ENCODE data around the gene WAC.

DNA sequence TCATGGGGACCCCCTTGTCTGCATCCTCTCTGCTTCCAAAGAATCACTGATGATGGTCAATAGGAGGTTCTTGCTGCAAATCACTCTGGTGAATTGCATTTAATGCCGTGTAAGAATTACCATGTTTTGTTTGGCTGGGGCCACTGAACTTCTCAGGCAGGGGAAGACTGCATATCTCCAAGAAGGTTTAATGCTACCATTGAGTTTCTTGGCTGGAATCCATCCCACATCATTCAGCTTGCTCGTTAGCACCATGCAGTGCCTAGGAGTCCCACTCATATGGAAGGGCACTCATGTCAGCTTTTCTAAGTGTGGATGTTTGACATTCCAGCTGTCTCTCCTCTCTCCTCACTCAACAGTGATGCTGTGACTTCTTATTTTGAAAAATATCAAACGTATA, 94.2 kb downstream of the WAC start:
- TF ChIP-seq CTCF (IDR thresholded peaks at IDR 0.05), result no peak
- TF ChIP-seq POLR2A (IDR thresholded peaks at IDR 0.05), result no peak

All from thyroid gland (tissue), 4 donors.